D721Med (cell line): ENCODE data around the gene RSPH4A.
"Not testable (repeated sequence)": the region's sequence is repeated elsewhere in the genome, so short reads cannot be mapped to it uniquely, and the experiment has no call there.

ENCODE experiments used
- DNase-seq: peaks from one replicate; pipeline ENCODE4 v3.0.0; 2011; ENCODE audit warnings: low spot score; ENCODE audit not compliant: insufficient read length
- FAIRE-seq: peaks from 2 replicates; lab custom pipeline; 2011; peaks lifted over from hg19 to GRCh38; lab: Jason Lieb, UNC
- CTCF ChIP-seq: IDR thresholded peaks from 2 replicates; pipeline ENCODE4 v1.5.1; 2012; ENCODE audit warnings: mild to moderate bottlenecking, control low read depth; ENCODE audit not compliant: insufficient read depth; ENCODE audit errors: missing control alignments

RSPH4A gene

DNA sequence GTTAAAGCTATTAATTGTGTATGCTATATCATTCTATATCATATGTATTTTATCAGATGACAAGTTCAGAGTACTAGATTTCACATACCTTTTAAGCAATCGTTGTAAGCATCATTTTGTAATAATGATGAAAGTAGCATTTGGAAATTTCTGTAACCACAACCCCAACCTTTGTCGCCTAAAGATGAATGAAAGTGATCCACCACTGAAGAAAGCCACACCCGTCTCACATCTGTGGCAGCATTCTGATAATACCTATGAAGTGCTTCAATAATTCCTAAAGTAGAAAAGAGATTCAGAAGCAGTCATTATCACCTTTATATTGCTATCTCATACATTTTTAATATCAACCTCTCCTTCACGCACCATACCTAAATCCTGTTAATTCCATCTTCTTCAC, 35.6 kb downstream of the RSPH4A start:
- TF ChIP-seq CTCF = no peak
- no peak for DNase-seq
- FAIRE-seq = peak; percentile 77

DNA sequence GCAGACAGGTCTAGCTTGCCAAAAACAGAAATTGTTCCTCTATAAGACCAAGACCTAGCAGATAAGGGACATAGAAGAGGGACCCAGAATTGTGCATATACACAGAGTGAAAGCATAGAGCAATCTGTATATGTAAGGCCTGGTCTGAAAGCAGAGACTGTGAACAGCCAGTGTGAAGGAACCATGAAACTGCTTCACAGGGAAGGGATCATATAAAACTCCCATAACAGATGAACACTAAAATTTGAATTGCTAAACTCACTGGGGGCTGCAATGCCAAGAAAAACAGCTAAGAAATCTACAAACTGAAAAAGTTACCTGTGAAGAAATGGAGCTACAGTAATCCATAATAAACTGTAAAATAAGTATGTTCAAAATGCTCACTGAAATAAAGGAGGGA, 45.3 kb downstream of the RSPH4A start:
- DNase-seq = no peak
- TF ChIP-seq CTCF = no peak
- FAIRE-seq = no peak

DNA sequence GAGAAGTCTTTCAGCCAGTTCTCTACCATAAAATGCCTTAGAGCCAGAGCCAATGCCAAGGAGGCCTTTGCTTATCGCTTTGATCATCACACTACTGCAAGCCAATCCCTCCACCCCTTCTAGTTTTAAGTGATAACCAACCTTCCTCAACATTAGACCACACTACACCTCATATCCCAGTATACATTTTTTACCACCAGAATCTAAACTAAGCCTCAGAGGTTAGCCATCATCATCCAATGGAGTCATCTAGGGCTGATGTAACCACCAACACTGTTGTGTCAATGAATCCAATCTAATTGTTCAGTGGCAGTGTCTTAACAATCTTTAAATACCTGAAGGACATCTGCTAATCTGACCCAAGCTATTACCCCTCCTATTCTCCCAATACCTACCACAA, 45.9 kb downstream of the RSPH4A start:
- DNase-seq = no peak
- TF ChIP-seq CTCF = no peak
- no peak for FAIRE-seq

- FAIRE-seq (no peak), DNase-seq (no peak)
- no peak for TF ChIP-seq CTCF
These were observed 47.0 kb downstream of the RSPH4A start for GRCh38 chr6:116663308-116663707.

GRCh38 chr6:116664169-116664568, 47.9 kb downstream of the RSPH4A start:
- not testable (repeated sequence) for DNase-seq, FAIRE-seq

GRCh38 chr6:116665464-116665863, 49.2 kb downstream of the RSPH4A start:
- TF ChIP-seq CTCF = no peak
- DNase-seq (no peak), FAIRE-seq (no peak)

- DNase-seq (no peak), FAIRE-seq (no peak)
- no peak for TF ChIP-seq CTCF
These were observed 50.6 kb downstream of the RSPH4A start for GRCh38 chr6:116666869-116667268.

- no peak for FAIRE-seq
- no peak for TF ChIP-seq CTCF
- DNase-seq = no peak
These were observed 51.3 kb downstream of the RSPH4A start for GRCh38 chr6:116667623-116668022.
